HG03558 (cell line): ENCODE measurements around the gene GATA3.

ENCODE experiments used
- ATAC-seq: cut with Tn5 transposase; IDR thresholded peaks from one replicate; pipeline ENCODE4 v1.9.1; 2021; ENCODE audit warnings: moderate number of reproducible peaks; ENCODE audit not compliant: unreplicated experiment; ENCODE audit errors: extremely low read depth

Gene GATA3

DNA sequence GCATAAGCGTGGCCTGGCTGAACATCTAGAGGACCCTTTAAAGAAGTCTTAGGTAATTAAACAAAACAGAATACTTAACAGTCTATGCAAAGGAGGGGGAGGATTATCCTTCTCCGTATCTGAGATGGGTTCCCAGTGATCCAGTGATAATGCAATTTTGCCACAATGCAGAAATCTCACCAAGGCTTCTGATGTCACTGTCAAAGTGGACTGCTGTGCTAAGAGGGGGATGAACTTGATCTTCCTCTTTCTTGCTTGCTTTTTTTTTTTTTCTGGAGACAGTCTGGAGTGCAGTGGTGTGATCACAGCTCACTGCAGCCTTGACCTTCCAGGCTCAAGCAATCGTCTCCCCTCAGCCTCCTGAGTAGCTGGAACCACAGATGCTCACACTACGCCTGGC lies 30.8 kb downstream of the GATA3 start:
- ATAC-seq, result no peak

DNA sequence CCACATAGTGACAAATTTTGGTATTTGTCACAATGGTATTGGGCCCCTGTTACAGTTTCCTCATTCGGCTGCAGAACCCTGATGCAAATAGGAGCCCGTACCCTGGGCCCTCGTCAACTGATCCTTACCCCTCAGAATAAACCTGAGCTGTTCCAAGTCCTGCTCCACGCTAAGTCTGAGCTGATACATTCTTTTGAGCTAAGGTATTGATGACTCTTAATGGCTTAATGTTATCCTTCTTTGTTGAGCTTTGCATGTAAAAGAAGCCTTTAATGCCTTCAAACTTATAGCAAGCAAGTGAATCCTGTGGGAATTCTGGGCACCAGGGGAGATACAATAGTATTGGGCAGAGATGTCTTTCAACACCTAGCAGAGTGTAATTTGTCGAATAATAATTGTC lies 31.8 kb downstream of the GATA3 start:
- no peak for ATAC-seq

DNA sequence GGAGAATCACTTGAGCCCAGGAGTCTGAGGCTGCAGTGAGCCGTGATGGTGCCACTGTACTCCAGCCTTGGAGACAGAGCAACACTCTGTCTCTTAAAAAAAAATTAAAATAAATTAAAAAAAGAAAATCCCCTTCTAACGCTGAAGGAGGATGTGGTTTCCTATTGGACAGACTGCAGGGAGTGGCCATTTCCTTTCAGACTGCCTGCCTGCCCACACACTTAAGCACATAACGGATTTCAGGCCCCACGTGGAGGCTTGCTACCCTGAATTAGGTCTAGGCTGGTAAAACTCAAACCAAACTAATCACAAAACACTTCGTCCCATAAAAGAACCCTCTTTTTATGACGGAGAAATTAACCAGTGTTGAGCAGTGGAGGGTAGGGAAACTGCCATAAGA lies 34.0 kb downstream of the GATA3 start:
- ATAC-seq, result no peak

DNA sequence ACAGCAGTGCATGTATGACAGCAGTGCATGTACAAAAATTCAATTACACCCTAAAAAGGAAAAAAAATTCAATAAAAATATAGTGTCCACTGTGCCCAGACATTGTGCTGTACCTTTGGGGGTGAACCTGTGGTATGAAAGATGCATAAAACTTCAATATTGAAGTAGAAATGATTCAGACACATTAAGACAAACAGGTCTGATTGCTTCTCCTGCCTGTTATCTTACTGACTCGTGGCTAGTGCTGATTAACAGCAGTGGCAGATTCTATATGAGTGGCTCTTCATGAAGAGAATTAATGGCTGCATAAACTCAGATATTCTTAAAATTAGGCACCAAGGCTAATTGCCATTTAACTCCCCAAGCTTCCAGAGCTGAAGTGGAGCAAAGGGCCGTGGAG lies 37.9 kb downstream of the GATA3 start:
- no peak for ATAC-seq

DNA sequence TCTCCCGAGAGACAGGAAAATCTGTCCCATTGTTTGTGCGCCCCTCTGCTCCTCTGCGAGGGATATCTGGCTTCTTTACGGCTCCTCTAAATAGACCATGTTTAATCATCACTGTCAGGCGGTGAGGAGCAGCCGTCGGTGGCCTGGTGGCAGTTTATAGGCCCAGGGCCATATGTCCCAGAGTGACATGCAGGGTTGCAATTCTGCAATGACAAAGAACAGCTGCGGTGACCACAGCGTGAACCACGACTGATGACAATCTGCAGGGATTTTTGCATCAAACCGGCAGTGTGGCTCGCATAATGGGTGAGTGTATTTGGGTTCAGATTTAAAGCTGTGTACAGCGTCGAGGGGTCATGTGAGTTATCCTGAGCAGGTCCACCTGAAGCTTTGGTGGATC lies 41.5 kb downstream of the GATA3 start:
- no peak for ATAC-seq

DNA sequence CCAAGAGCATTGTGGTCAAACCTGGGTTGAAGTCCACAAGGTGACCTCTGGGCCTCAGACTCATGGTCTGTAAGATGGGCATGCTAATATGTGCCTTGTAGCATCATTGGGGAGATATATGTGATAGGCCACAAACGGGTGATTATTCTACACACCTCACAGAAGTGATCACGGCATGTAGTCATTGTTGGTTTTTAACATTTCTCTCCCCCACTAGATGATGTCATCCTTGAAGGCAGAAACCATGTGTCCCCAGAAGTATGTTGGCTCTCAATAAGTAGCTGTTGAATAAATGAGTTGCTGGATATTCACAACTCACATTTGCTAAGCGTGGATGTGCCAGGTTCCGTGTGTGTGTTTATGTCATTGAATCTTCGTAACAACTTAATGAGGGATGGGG lies 42.4 kb downstream of the GATA3 start:
- no peak for ATAC-seq

DNA sequence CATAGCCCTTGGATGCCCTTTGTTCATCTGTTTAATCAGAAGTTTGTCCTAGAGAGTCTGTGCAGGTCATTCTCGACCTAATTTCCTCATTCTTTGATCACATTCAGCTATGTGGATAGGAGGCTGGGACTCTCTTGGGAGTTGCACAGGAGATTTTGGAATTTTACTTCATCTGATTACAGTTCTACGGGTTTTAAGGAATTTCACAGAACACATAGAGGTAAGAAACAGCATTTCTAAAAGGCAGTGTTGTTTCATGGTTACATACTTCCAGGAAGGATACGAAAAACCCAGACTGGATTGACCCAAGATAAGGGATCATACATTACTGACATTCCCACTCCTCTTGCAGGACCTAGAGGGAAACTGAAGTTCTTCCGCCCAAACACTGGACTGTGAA lies 45.9 kb downstream of the GATA3 start:
- ATAC-seq, result no peak

DNA sequence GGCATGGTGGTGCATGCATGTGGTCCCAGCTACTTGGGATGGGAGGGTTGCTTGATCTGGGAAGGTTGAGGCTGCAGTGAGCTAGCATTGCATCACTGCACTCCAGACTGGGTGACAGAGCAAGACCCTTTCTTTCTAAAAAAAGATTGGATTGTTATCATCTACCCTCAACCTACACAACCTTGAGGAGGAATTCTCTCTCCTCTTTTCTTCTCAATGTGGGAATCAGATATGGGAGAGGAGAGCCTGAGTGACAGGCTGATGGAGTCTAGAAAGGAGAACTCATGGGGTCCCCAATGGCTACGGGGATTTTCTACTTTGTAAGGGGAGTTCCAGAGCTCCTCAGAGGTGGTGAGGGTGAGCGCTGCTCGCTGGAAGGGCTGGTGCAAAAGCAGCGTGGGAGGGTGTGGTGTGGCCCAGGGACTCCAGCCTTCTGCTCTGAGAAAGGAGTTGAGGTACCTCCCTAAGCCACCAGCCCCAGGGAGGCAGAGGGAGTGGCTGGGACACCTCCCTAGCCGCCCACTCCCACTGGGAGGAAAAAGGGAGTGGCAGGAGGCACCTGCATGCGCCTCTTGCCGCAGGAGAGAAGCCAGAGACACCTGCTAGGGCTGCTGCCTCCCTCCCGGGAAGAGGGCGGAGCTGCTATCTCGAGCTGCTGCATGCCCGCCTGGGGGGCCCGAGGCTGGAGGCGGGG lies 48.4 kb downstream of the GATA3 start:
- no peak for ATAC-seq

DNA sequence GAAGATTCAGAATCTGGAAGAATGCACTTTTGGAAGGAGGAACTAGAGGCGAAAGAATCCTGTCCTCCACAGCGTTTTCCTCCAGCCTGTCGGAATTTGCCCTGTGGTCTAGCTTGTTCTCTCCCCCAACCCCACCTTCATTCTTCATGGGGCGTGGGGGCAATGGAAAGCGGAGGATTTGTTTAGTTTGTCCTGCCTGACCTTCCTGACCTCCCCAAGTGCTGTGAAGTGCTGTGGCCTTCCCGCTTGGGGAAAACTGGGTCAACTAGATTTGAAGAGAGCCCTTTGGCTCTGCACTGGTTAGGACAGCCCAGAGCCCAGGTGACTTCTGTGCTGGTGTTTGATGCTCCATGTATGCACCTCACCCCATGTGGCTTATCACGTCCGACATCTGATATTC lies 49.1 kb downstream of the GATA3 start:
- no peak for ATAC-seq

DNA sequence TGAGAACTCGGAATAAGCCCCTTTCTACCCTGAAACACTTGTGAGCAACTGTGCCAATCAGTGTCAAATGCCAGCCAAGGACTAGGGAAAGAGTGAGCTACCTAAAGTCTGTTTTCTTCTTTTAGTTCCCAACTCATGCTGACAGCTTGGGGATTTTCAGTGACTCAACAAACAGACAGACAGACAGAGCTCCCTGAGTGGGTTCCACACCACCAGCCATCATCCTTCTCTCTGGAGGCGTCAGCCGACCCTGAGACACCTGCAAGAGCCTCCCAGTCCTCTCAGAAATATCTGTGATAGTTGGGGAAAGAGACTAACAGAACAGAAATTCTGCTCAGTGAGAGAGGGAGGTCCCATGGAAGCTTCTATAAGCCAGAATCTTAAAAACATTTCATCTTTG lies 49.5 kb downstream of the GATA3 start:
- ATAC-seq, result no peak

DNA sequence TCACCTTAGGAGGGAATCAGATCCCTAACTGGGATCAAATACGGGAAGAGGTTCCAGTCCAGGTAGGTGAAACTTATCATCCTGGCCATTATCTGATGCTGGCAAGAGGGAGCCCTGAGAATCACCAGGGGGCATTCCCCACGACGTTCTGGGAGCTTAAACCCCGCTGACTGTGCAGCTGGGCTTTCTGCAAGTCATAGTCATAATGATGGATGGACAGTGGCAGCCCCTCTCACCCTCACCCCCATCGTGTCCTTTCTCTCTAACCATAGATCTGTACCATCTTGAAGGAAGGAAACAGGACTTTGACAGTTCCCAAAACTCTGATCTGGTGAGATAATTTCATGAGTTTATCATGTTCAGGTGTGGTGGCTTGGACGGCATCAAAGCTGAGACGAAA lies 50.2 kb downstream of the GATA3 start:
- ATAC-seq, result no peak

DNA sequence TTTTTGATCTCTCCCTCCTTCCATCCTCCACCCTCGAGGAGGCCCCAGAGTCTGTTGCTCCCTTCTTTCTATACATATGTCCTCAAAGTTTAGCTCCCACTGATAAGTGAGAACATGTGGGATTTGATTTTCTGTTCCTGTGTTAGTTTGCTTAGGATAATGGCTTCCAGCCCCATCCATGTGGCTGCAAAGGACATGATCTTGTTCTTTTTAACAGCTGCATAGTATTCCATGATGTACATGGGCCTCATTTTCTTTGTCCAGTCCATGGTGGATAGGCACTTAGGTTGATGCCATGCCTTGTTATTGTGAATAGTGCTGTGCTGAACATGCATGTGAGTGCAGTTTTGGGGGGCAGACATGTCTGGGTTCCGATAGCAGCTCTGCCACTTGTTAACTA lies 51.4 kb downstream of the GATA3 start:
- ATAC-seq, result no peak

DNA sequence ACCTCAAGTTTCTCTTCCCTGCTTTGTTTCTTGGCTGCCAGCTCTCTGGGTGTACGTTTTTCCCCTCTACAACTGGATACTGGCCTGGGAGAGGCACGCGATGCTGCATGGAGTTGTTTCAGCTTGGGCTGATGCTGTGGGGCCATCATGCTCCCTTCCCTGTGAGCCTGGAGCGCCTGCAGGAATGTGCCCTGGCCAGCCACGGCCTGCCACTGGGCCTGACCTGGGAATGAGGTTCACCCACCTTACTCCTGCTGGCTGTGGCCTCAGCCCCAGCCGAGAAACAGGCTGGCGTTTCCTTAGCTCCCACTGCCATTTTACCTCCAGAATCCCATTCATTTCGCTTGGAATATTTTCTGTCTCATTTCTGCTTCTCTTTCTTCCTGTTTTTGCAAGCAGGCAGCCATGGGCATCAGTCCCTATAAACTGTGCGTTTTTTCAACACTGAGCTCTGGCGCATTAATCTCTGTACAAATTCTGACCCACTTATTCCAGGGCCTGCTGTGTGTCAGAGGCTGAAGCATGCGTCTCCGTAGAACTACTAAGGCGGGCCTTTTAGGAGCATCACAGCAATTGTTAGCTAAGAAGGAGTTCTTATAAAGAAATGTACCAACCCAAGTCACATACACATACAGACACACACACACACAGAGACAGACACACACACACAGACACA lies 57.9 kb downstream of the GATA3 start:
- no peak for ATAC-seq

DNA sequence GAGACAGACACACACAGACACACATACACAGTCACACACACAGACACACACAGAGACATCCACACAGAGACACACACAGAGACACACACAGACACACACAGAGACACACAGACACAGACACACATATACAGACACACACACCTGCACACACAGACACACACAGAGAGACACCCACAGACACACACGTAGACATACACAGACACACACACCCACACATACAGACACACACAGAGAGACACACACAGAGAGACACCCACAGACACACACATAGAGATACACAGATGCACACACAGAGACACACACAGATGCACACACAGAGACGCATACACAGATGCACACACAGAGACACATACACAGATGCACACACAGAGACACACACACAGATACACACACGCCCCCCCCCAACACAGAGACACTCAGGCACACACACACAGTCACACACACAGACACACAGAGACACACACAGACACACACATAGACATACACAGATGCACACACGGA lies 58.5 kb downstream of the GATA3 start:
- no peak for ATAC-seq

DNA sequence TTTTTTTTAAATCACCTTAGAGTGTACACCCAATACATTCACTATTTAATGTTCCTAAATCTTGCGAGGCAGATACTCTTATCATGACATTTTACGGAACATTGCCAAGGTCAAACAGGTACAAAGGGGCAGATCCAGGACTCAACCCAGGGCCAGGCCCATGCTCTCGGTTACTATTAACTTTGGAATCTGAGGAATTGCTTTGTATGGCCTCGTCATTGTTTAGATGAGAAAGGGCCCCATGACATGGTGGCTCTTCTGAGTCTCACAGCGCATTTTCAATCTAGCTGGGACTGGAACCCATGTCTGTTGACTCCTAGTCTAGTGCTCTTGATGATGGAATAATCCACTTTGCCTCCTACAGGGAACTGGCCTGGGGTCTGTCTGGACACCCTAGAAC lies 59.1 kb downstream of the GATA3 start:
- ATAC-seq, result no peak

DNA sequence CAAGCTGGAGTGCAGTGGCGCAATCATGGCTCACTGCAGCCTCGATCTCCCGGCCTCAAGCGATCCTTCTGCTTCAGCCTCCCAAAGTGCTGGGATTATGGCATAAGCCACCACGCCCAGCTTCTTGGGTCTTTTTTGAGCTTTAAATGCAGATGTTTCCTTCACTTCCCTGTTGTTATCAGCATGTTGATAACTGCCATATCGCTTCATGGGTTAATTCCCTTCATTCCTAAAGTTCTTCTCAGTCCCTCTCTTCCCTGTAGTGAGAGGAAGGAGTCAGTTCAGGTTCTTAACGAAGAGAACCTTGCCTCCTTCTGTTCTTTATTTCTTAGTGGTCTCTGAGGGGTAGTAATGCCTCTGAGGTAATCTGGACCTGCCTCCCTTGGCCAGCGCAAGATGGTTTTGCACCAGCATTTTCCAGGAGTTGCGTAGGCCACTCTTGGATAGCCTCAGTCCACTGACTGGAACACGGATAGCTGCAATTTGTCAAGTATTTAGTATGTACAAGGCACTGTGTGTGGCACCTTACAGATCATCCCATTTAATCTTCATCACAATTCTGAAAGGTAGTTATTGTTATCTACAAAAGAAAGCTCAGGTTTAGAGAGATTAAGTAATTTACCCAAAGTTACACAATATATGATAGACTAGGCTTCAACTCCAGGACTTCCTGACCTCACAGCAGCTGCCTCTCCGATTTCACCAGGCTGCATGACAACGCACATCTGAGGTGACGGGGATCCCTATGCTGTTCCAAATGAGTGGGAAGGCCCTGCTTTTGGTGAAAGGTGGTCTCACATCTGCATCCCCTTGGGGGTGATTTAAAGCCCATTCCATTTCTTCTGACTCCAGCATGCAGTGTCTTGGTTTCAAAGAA lies 60.5 kb downstream of the GATA3 start:
- ATAC-seq, result no peak

DNA sequence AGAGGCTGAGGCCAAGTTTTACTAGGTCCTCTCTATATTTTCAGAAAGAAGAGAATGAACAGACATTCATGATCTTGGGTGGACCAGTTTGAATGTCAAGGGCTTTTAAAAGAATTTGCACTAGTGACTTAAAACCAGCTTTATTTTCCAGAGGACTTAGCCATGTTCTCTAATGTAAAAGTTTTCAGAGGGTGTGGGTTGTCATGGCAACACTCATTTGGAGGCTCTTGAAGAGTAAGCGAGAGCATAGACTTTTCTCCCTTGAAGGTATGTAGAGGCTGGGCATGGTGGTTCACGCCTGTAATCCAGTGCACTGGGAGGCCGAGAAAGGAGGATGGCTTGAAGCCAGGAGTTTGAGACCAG lies 61.1 kb downstream of the GATA3 start:
- no peak for ATAC-seq

DNA sequence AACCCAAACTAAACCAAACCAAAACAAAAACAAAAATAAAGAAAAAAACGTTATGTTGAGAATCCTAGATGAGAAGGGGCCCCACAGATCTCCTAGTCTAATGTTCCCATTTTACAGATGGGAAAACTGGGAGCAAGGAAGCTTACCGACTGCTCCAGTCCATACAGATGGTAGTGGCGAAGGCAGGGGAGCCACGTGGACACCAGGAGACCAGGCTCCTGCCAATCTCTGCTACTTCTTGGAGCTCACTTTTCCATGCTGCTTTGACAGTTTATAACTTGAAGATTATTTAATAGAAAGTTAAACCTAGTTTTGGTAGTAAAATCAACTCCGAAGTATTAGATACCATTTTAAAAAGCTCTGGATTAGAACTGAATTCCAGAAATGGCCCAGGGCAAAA lies 62.0 kb downstream of the GATA3 start:
- ATAC-seq, result no peak

DNA sequence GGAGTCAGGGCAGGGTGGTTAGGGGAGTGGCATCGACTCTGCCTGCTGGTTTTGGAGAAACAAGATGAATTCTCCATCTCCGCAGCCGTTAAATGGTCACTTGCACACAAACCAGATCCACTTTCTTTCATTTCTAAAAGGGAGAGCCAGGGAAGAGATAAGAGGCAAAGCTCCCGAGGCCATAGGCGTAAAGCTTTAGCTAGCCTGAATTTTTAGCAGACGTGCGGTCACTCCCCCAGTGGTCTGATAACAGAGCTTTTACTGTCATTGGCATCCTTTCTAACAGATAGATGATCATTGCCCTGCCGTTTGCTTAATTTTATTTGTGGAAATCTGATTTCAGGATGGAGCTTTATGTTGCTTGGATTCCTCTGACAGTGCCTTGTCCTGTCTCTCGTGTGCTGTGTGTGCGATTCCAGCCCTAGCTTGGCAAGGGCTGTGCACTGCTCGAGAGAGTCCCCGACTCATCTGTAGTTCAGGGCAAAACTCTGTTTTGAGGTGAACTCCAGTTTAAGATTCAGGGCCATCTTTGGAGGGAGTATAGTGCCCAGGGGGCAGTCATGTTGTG lies 62.5 kb downstream of the GATA3 start:
- ATAC-seq, result no peak

DNA sequence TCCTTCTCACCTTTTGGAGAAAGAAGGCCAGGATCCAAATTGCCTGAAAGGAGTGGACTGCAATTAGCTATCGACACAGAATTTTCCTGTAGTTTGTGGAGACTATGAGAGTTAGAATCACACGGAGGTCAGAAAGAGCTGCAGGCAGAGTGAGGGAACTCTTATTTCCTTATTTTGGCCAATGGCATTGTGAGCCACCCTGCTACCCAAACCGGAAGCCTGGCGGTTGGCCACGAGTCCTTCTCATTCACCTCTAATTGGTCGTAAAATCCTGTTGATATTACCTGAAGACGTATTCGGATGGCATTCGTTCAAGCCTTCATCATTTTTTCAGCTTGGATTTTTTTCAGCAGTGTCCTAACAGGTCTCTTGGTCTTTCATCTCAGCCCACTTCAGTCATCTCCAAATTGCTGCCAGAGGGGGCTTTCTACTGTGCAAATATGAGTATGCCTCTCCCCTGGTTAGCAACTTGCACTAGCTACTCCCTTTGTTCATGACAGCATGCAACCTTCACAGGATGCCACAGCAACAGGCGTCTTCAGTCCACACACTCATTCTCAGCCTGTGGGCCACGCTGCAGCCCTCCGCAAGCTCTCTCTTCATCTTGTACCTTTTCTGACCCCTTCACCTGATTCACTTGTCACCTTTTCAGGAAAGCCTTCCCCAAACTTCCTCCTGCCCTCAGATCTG lies 66.9 kb downstream of the GATA3 start:
- ATAC-seq, result no peak
